GM21528 (cell line): ENCODE data around the gene C9.

Experiments used
- ATAC-seq: cut with Tn5 transposase; IDR thresholded peaks from one replicate; pipeline ENCODE4 v1.9.1; 2021; ENCODE audit warnings: mild to moderate bottlenecking, moderate library complexity; ENCODE audit not compliant: unreplicated experiment, low FRiP score

Gene C9

DNA sequence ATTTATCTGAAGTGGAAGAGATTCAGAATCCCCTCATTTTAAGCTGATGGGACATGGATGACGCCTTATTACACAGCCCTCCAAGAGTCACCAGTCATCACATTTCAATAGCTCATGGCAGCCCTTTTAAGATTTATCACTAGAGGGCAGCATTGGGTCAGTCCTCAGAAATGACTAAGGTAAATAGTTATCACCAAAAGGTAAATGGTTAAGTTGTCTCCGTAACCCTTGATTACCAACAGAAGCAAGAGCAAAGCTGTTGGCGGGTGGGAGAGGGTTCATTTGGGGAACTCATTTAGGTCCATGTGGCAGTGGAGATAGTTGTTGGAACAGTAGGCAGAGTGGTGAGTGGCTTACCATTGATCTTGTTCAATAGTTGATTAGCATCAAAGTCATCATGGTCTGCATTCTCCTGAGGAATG is 12.0 kb upstream of the C9 start:
- peak; percentile 67 for ATAC-seq

GRCh38 chr5:39373791-39374190 is 9.5 kb upstream of the C9 start:
- ATAC-seq: no peak

DNA sequence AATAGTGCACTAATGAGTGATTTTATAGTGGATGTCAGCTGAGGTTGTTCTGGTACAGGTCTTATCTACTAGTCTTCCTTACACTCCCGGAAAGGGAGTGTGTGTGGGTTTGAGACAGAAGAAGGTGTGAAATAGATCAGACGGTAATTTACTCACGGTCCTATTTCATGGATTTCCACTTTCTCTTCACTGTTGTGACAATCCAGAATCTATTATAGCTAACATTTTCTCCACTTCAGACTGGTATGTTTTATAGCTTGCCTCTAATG is 7.0 kb upstream of the C9 start:
- no peak for ATAC-seq

GRCh38 chr5:39370555-39371366 is 6.5 kb upstream of the C9 start:
- ATAC-seq: no peak

DNA sequence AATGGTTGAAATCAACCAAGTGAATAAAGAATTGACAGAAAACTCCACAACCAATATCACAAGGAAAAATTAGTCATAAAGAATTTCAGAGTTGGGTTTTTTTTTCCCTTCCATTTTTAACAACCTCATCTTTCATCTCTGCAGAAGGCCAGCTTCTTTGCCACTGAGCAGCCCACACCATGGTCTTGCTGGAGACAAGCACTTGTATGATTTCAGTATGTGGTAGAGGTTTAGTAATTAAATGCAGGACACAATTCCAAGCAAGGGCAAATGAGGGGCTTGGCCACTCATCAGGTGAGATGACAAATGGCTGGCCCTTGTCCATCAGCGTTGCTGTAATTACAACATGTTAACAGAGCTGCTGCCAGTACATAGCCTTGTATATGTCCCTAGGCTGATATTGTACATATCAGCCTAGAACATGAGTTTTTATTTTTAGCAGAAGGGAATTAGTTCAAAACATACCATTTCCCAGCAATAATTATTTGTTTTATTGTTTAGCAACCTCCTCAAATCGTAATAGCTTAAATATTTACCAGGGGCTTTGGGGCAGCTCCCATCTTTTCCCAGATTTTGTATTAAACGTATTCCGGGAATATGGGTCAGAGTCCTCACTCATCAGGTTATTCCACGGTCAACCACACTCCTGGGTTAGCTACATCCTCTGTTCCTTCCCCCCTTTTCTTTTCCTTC is 5.0 kb upstream of the C9 start:
- no peak for ATAC-seq

DNA sequence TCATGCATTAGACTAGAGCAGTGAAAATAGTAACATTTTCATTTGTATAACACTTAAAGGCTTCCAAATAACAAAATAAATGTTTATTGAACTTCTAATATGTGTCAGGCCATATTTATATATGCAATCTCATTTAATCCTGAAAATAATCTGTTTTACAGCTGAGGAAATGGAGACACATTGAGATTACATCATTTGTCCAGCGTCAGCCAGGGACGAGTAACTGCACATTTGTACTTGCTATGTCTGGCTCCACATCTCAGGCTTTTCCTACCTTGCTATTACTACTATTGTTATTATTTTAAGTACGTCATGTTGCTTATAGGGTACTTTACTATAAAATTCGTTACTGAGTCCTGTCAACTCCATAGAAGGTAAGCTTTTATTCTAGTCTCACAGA is 3.8 kb upstream of the C9 start:
- no peak for ATAC-seq

DNA sequence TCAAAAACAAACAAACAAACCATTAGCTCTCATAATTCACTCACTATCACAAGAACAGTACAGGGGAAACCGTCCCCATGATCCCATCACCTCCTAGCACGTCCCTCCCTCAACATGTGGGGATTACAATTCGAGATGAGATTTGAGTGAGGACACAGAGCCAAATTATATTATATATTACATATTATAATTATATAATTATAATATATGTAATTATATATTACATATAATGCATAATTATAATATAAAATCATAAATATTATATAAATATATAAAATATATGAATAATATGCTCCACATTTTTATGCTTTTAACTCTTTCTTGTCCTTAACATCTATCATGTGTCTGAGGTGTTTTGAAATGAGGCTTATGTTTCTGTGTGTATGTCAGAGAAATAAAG is 3.4 kb upstream of the C9 start:
- no peak for ATAC-seq

- ATAC-seq: no peak
These were observed 1.1 kb downstream of the C9 start for GRCh38 chr5:39363217-39363616.

DNA sequence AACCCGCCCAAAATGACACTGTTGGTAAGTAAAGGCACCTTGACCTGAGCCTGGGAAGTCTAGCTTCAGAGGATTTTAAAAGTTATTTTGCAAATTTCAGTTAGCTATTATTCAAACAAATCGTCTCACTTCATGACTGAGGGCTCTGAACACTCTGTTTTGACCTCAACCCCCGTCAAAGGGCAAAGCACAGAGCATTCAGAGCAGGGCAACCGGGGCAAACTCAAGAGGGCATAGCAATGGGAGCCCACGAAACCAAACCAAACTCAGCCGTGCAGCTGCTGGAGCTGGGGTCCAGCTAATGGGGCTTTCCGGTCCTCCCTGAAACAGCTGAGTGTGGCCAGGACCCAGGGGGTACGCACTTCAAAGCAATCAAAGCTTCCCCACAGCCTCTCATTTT is 1.6 kb downstream of the C9 start:
- ATAC-seq: no peak

DNA sequence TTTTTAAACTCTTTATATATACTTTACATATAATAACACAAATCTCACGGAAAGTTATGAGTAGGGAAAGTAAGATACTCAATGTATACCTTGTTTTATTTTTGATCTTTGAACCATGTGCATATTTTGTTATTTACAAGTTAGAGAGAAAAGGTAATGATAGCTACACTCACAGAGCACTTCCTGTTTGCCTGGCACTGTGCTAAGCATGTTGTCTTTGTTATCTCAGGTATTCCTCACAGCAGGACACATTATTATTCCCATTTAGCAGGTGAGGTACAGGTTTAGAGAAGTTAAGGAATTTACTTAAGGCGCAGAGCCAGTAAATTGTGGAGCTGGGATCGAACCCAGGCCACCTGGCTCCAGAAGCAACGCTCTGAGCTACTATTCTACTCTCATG is 3.0 kb downstream of the C9 start:
- ATAC-seq: no peak

- ATAC-seq: no peak
These were observed 3.7 kb downstream of the C9 start for GRCh38 chr5:39360471-39361111.

GRCh38 chr5:39356263-39356662 is 8.0 kb downstream of the C9 start:
- no peak for ATAC-seq

- ATAC-seq: no peak
These were observed 9.0 kb downstream of the C9 start for GRCh38 chr5:39355324-39355723.

GRCh38 chr5:39353717-39354399 is 10.4 kb downstream of the C9 start:
- no peak for ATAC-seq

DNA sequence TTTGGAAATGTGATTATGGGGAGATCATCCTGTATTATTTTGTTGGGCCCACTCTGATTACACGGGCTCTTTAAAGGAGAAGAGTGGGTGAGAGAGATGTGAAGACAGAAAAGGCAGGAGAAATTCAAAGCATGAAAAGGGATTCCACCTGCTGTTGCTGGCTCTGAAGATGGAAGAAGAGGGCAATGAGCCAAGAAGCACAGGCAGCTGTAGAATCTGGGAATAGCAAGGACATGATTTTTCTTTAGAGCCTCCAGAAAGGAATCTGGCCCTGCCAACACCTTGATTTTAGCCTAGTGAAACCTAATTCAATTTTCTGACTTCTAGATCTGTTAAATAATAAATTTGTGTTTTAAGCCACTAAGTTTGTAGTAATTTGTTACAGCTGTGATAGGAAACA is 11.3 kb downstream of the C9 start:
- no peak for ATAC-seq

DNA sequence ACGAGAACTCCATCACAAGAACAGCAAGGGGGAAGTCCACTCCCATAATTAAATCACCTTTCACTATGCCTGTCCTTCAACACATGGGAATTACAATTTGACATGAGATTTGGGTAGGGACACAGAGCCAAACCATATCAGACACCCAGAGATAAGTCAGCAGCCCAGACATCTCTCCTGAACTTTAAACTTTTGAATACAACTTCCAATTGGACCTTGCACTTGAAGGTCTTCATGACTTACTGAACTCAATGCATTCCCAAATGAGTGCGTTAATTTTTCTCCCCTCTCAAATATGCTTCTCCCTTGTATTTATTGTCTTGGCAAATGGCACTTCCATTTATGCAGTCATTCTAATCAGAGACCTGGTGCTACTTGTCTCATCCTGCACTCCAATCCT is 12.1 kb downstream of the C9 start:
- ATAC-seq: no peak

DNA sequence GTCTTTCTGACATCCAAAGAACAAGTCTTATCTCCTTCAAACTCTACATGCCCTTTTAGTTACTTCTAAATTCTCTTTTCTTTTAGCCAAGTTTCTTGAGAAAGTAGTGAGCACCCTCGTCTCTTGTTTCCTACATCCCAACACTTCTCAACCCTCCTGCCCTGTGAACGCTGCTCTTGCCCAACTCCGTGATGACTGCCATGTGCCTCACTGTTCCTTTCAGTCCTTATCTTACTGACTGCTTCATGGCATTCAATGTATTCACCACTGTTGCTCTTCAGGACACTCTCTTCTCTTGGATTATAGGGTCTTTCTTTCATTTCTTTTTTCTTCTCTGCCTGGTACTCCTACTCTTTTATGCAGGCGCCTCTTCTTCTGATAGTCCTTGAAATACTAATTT is 14.8 kb downstream of the C9 start:
- ATAC-seq: no peak

DNA sequence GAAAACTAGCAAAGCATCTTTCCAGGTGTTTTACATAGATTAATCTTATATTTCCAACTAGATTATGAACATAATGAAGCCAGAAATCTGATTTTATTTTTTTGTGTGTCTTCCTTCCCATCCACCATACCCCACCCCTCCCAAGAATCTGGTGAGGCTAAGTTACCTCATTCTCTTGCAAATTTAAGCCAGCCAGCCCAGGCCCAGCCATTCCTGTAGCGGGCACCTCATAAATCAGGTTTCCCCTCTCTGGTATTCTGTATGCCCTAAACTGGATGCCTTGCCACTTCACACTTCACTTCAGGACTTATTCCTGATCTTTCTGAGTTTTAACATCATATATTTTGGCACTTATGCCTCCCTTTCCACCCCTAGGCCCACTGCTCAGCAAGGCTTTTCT is 21.8 kb downstream of the C9 start:
- ATAC-seq: no peak

GRCh38 chr5:39341896-39342295 is 22.4 kb downstream of the C9 start:
- ATAC-seq: no peak

- no peak for ATAC-seq
These were observed 23.8 kb downstream of the C9 start for GRCh38 chr5:39340506-39340905.

GRCh38 chr5:39337252-39337915 is 26.9 kb downstream of the C9 start:
- ATAC-seq: no peak
